Body of pancreas (tissue), 4 donors: ENCODE data around the gene CHAF1A. TPM values are rescaled to one million over a fixed set of nuclear protein-coding genes. Genes with fewer than 3 reads are reported as not detected.
A peak's percentile ranks its signal among the peaks of the same experiment; 100 is the strongest.

Experiments used
- ATAC-seq: fragments of 150-250 bp; one replicate; pipeline ENCODE4 v1.9.1; 2016
- DNase-seq, 4 donors: peaks; one replicate each; pipeline ENCODE4 v3.0.0-alpha.2; 2019
- H3K27ac ChIP-seq, 4 donors: fragments of 200-600 bp; sonication (generic); 1 replicate in 3 of 4; 2 replicates in 1 of 4; pipeline versions ENCODE4 v1.5.1 to v1.6.1; 2016 to 2019; ENCODE audit warnings: mild to moderate bottlenecking in 1 of 4, mixed read lengths in 1 of 4, moderate library complexity in 1 of 4
- H3K27me3 ChIP-seq, 2 donors: fragments of 200-600 bp; sonication (generic); one replicate each; pipeline ENCODE4 v1.6.0; 2016; ENCODE audit warnings: mild to moderate bottlenecking in 1 of 2
- H3K36me3 ChIP-seq, 2 donors: fragments of 200-600 bp; sonication (generic); replicated peaks in 1 of 2; 2 replicates each; pipeline ENCODE4 v1.5.1; 2016; ENCODE audit warnings: low read depth in 2 of 2; ENCODE audit not compliant: insufficient read depth in 1 of 2
- H3K4me1 ChIP-seq: fragments of 200-600 bp; sonication (generic); one replicate; pipeline ENCODE4 v1.6.0; 2016
- H3K4me3 ChIP-seq, 2 donors: fragments of 200-600 bp; sonication (generic); 1 replicate in 1 of 2; 2 replicates in 1 of 2; pipeline ENCODE4 v1.5.1; 2016 to 2019
- H3K9me3 ChIP-seq, 3 donors: fragments of 200-600 bp; sonication (generic); 1 replicate in 2 of 3; 2 replicates in 1 of 3; pipeline ENCODE4 v1.5.1; 2016
- POLR2A ChIP-seq, 3 donors: fragments of 450-650 bp; IDR thresholded peaks; one replicate each; pipeline ENCODE4 v1.6.1; 2016; ENCODE audit warnings: antibody characterized with exemption in 3 of 3, mild to moderate bottlenecking in 2 of 3
- WGBS, 2 donors: methylation state at CpG; one replicate each; pipeline ENCODE4 v1.1.5; 2017; 5-methylcytosine and 5-hydroxymethylcytosine counted together
- intact Hi-C: fragments of 100-400 bp; cut with DNase I; formaldehyde crosslinking; loops from one replicate; pipeline ENCODE4 v1.15.1; 2023
- total RNA-seq, 2 donors: library from RNA; depleted of rRNA; stranded (reverse); fragments of >200 nt; gene quantifications; one replicate each; pipeline ENCODE4 v1.1.0, GENCODE V29; 2016
- TF ChIP-seq, protein P1 (sequence below), 7 experiments: fragments of 450-650 bp in 4 of 7; fragments of 200-600 bp in 3 of 7; sonication (generic) in 3 of 7; IDR thresholded peaks; one replicate each; pipeline ENCODE4 v1.5.1; 2016 to 2019; ENCODE audit warnings: antibody characterized with exemption in 7 of 7

Gene CHAF1A
- total RNA-seq, 2 donors from 2014 or later: 3.4 to 6.3 TPM

DNA sequence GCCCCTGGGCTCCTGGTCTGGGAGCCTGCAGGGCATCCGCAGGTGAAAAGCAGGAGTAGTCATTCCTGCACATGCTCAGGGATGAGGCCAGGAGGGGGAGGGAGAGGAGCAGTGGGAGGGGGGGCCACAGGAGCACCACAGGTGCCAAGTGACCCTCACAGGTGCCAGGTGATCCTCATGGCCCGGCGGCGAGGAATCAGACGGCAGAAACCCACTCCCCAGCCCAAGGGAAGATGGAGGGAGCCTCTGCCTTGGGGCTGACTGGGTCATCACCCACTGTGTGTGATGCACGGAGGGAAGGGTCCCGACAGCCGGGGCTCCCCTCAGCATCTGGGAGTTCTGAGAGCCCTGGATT lies 29.4 kb upstream of the CHAF1A start:
- intact Hi-C loops: no loop called here
- WGBS, 2 donors: 87 to 90% methylated on average over 2 to 7 of the region's 8 CpGs
- Histone ChIP-seq H3K36me3 (no peaks in the 10 kb centered on the region), H3K27me3 (no peaks in the 10 kb centered on the region), H3K4me3 (no peak overlapping the region), H3K9me3 (no peaks in the 10 kb centered on the region), H3K27ac (peak overlapping the region in 1 of 4 donors; percentile 80), H3K4me1 (peaks cover 98% of the 10 kb centered on the region)
- DNase-seq (no peak), ATAC-seq (no peak)
- TF ChIP-seq, protein P1, sequence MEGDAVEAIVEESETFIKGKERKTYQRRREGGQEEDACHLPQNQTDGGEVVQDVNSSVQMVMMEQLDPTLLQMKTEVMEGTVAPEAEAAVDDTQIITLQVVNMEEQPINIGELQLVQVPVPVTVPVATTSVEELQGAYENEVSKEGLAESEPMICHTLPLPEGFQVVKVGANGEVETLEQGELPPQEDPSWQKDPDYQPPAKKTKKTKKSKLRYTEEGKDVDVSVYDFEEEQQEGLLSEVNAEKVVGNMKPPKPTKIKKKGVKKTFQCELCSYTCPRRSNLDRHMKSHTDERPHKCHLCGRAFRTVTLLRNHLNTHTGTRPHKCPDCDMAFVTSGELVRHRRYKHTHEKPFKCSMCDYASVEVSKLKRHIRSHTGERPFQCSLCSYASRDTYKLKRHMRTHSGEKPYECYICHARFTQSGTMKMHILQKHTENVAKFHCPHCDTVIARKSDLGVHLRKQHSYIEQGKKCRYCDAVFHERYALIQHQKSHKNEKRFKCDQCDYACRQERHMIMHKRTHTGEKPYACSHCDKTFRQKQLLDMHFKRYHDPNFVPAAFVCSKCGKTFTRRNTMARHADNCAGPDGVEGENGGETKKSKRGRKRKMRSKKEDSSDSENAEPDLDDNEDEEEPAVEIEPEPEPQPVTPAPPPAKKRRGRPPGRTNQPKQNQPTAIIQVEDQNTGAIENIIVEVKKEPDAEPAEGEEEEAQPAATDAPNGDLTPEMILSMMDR (IDR thresholded peaks at IDR 0.05): no peak
- TF ChIP-seq POLR2A (IDR thresholded peaks at IDR 0.05): no peak

DNA sequence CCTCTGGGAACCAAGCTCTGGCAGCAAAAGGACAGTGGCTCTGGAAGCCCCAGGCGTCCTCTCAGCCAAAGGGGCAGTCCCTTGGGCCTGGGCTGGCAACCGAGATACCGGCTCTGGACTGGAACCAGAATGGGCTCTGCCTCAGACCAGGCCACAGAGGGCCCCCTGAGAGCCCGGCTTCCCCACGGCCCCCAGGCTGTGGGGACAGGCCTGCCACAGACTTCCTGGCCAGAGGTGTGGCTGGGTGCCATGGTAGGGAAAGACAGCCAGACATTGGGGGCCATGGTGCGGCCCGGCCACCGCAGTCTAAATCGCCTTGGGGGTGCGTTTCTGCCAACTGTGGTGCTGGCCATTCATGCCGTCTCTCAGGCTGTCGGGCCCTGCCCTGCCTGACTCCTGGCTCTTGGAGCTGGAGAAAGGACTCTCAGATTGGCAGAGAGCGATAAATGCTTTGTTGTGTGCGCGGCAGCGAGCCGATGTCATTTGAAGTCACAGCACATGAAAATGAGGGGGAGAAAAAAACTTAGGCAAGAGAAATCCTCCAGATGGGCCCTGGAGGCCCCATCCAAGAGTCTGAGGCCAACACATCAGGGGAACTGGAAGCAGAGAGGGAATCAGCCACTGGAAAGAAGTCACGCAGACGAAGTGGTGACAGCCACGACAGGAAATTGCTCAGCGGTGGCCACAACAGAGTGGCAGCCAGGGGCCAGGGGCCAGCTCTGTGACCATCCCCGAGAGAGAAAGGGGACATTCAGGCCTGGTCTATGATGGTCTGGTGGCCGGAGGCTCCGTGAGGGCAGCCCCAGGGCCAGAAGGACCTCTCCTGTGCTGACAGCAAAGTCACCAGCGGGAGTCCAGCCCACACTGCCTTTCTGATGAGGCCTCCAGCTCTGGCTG lies 28.6 kb upstream of the CHAF1A start:
- 53 to 80% methylated on average over 14 to 25 of the region's 25 CpGs for WGBS, 2 donors
- Histone ChIP-seq H3K27me3 (no peaks in the 10 kb centered on the region), H3K4me3 (no peak overlapping the region), H3K4me1 (peaks cover 98% of the 10 kb centered on the region), H3K27ac (peak overlapping the region; percentile 58 to 81 (median 72)), H3K9me3 (no peaks in the 10 kb centered on the region), H3K36me3 (no peaks in the 10 kb centered on the region)
- no peak for TF ChIP-seq POLR2A (IDR thresholded peaks at IDR 0.05)
- TF ChIP-seq, protein P1 (IDR thresholded peaks at IDR 0.05): no peak
- intact Hi-C loops: no loop called here
- DNase-seq: peak in 1 of 4 donors; percentile 14
- ATAC-seq: no peak

DNA sequence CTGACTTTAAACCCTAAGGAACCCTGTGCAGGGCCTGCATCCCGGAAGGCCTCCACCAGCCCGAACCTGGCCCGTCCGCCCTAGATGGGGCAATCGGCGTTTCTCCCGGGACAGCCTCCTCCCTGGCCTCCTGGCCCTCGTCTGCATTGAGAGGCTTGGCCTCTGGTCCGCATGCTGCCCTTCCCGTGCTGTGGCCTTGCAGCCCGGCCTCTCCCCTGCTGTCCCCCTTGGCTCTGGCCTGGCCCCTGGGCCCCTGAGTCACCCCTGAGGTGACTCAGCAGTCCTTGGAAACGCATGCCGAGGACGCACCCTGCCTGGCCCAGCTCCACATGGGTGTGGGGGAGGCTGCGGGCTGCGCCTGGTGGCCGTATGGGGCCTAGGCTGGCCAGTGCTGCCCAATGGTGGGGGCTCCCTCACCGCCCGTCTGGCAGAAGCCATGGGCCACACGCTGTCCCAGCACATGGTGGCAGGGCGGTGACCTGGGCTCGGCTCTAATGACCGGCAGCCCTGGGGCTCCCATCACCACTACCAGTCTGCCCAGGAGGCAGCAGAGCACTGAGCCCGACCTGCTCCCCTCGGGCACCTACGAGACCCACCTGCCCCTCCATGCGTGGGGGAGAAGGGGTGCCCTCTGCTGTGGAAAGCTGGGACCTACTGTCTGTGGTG lies 27.8 kb upstream of the CHAF1A start:
- DNase-seq (peak; percentile 54 to 84 (median 64)), ATAC-seq (peak; percentile 16)
- WGBS, 2 donors: 41 to 71% methylated on average over 3 to 25 of the region's 27 CpGs
- peak overlapping the region; percentile 58 to 81 (median 72) for H3K27ac ChIP-seq
- TF ChIP-seq POLR2A (IDR thresholded peaks at IDR 0.05): no peak
- TF ChIP-seq, protein P1 (IDR thresholded peaks at IDR 0.05): no peak
- intact Hi-C loops: no loop called here
- peaks cover 97% of the 10 kb centered on the region for H3K4me1 ChIP-seq
- H3K27me3 ChIP-seq: no peaks in the 10 kb centered on the region
- H3K4me3 ChIP-seq: no peak overlapping the region
- no peaks in the 10 kb centered on the region for H3K36me3 ChIP-seq
- H3K9me3 ChIP-seq: no peaks in the 10 kb centered on the region

DNA sequence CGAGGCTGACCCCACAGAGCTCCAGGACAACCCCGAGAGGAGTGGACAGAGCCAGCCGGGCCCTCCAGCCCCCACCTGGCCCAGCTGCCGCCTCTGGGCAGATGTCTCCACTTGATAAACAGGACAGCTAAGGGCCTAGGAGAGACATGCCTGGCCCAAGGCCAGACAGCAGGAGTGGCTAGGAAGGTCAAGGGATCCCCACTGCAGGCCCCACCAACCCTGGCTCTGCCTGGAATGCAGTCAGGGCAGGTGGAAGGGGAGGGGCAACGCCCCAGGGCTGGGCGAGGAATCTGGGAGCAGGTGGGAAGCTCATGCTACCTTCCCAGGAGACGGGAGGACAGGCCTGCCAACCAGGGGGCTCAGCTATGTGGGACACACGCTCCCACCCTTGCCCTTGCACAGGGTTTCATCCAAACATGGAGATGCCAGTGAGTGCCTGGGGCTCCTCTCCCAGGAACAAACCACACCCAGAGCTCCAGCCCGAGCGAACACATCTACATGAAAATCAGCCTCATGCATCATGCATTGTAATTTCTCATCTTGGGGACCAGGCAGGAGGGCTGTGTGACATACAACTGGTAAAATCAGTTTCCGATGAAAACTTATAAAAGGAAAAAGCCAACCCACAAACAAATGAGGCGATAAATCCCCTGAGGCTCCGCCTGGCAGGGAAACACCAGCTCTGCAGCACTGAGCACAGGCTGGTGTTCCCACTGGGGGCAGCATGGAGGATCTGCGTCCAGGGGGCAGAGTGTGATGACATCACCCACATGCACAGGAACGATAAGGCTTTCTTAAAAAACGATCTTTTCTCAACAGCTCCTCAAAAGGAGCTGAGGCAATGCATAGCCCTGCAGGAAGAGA lies 27.0 kb upstream of the CHAF1A start:
- Histone ChIP-seq H3K4me1 (peaks cover 97% of the 10 kb centered on the region), H3K27me3 (no peaks in the 10 kb centered on the region), H3K4me3 (no peak overlapping the region), H3K27ac (peak overlapping the region; percentile 58 to 81 (median 72)), H3K9me3 (no peaks in the 10 kb centered on the region), H3K36me3 (no peaks in the 10 kb centered on the region)
- peak; percentile 34 for ATAC-seq
- intact Hi-C loops: no loop called here
- WGBS, 2 donors: 9 to 16% methylated on average over 10 to 16 of the region's 16 CpGs
- peak; percentile 65 to 80 (median 76) for DNase-seq
- TF ChIP-seq POLR2A (IDR thresholded peaks at IDR 0.05): no peak
- TF ChIP-seq, protein P1 (IDR thresholded peaks at IDR 0.05): peak in 5 of 7 experiments; percentile 16 to 47 (median 40)
